Left forelimb (tissue), 1 donor: Measurements from ENCODE around the gene FBN1.

ENCODE experiments used
- DNase-seq: peaks from one replicate; pipeline ENCODE4 v3.0.0-alpha.2; 2018; ENCODE audit warnings: low spot score

Gene FBN1

GRCh38 chr15:48652510-48653076, 7.1 kb upstream of the FBN1 start:
- no peak for DNase-seq

GRCh38 chr15:48650931-48651330, 5.4 kb upstream of the FBN1 start:
- no peak for DNase-seq

- DNase-seq = no peak
Measured at GRCh38 chr15:48647962-48648361, 2.5 kb upstream of the FBN1 start.

DNA sequence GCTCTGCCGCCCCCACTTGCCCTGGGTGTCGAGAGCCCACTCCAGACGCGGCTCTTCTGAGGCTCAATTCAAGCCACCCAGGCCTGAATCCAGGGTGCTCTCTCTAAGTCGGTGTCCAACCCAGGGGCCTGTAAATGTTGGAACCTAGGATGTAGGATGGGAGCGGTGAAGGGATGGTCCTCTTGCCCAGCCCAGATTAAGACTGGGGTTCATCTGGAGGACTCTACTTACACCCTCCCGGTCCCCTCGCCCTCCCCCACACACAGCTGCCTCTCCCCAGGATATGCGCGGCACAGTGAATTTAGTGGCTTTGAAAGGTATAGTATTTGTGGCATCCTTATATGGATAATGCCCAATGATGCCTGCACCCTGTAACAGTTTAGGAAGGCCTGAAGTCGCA, 822 bp upstream of the FBN1 start:
- DNase-seq = no peak

- DNase-seq = peak; percentile 82
Measured at GRCh38 chr15:48644827-48645557, 517 bp downstream of the FBN1 start.

DNA sequence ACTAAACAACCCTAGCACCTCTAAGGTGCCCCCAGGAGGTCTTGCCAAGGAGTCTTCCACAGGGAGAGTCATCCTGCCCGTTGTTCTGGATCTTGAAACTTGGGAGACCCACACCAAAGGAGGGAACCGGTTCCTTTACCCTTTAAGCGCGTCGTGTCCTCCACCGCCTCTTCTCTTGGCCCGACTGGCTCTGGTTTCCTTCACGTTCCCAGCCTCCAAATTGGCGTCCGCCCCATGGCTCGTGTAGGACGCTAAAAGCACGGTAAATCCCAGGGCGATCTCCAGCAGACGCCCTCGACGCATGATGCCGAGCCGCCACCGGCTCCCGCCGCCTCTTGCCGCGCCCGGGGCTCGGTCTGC, 1.1 kb downstream of the FBN1 start:
- peak; percentile 73 for DNase-seq

DNA sequence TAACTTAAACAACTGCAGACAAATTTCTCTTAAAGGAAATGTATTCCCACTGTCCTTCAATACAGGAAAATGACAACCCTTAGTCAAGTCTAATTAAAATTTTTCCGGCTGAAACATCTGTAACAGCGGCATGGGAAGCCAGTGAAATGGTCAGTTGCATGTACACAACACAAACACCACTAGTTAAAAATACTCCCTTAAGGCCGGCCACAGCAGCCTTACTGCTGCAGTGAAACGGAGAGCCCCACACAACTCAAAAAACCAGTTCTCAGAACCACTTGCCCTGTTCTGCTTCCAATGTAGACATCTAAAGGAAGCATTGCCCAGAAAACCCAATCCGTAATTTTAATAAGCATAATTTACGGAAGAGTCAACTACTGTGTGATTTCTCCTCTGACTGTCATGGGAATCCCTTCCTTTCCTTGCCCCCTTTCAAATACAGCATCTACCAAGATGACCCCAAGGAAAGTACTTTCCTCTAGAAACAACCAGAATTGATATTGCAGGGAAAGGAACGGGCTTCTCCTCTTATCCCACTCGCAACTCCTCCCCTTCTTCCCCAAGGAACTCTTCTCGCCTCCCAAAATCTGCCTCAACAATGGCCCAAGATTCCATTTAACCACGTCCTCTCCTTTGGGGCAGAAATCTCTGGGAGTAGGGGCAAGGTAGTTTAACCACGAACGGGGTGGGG, 1.6 kb downstream of the FBN1 start:
- DNase-seq = no peak

- DNase-seq = no peak
Measured at GRCh38 chr15:48643206-48643605, 2.3 kb downstream of the FBN1 start.

DNA sequence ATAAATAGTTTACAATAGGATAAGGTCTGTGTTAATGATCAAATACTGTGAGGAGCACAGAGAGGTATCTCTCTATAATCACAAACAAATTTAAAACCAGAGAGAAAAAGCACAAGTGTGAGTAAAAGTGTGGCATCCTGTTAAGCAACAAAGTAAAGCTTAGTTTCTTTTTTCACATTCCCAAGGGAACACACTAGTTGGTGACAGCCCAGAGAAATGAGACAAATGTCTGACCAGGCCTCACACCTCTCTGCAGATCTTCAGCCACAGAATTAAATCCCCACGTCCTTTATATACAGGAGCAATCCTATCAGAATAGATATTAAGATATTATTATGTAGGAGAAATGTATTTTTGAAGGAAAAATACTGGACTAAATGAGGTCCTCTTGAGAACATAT, 2.7 kb downstream of the FBN1 start:
- DNase-seq = no peak

GRCh38 chr15:48641416-48641815, 4.1 kb downstream of the FBN1 start:
- no peak for DNase-seq

- DNase-seq = no peak
Measured at GRCh38 chr15:48638963-48639362, 6.5 kb downstream of the FBN1 start.

- no peak for DNase-seq
Measured at GRCh38 chr15:48637639-48638038, 7.9 kb downstream of the FBN1 start.

- no peak for DNase-seq
Measured at GRCh38 chr15:48636511-48636910, 9.0 kb downstream of the FBN1 start.

DNA sequence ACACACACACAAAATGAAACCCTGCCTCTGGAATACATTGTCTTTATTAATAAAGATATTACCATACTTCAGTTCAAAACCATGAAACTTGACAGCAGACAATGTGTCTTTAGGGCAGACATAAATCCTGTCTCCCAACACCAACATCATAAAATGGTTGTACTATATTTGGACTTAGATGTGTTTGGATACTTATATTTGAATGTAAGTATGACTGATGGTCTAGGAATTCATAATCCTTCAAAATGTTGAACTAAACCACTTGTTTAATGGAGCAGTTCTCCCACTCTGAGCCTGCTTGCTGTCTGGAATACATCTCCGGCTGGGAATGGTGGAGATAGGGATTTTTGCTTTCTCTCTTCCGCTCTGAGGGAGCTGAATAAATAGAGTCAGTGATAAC, 10.6 kb downstream of the FBN1 start:
- DNase-seq = no peak

- DNase-seq = no peak
Measured at GRCh38 chr15:48634096-48634495, 11.4 kb downstream of the FBN1 start.

DNA sequence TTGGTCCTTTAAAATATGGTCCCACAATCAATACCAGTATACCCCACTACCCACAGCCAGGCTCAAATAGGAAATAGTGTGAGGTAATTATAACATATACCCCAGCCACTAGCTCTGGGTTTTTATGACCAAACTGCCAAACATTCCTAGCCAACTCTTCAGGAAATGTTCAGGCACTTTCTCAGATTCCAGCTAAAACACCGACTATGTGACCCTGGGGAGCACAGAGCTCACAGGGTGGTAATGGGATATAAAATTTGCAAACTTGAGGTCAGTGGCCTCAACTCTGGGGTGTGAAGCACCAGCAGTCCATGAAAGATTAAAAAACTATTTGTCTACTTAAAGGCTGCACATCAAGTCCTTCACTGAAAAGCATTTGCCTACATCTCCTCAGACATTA, 12.9 kb downstream of the FBN1 start:
- no peak for DNase-seq

DNA sequence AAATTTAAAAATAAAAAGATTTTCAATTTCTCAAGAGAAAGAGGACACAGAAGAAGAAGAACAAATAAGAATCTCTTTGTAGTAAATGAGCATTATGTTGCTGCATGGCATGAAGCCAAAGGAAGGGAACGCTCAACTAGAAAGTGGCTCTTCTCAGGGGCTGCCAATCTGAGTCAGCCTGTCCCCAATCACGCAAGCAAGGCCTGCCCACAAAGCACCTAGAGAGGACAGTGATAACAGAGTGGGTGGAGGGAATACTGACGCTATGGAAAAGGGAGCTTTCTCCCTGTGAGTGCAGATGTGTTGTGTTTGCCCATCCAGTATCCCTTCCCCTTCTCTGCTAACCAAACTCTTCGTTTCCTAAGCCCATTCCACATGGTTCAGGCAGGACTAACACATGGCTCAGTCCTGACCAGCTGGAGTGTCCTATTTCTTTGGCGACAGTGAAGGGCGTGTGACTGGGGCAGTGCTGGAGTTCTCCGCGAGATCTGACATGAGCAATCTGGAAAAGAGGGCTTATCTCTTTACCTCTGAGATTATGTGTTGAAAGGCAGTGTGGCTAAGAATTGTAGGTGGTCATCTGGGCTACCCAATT, 14.2 kb downstream of the FBN1 start:
- no peak for DNase-seq

- DNase-seq = no peak
Measured at GRCh38 chr15:48630245-48630644, 15.3 kb downstream of the FBN1 start.

GRCh38 chr15:48628832-48629231, 16.7 kb downstream of the FBN1 start:
- DNase-seq = no peak

DNA sequence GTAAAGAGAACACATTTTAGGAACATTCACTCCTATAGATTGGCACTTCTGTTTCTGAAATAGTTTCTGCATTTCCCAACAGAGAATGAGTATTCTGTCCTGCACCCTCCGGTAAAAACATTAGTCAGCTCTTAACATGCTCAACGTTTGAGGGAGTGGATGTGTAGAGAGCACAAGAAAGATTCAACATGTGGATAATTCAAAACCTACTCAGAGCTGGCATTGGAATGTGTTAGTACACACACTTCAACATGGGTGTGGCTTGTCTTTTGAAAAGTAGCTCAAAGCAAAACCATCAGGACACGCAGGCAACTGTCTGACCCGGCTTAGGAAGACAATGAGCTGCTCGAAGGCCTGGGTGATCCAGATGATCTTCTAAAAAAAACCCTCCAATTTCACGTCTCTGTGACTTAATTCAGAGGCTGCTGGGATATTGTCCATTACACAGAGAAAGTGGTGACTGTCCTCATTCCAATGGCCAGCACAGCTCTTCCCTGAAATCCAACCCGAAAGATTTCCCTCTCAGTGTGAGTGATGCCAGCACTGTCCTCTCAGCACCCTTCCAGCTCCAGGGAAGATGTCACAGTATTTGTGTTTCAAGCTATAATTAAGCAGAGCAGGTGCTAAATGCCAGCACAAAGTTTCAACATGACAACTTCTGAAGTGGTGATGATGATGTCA, 18.1 kb downstream of the FBN1 start:
- DNase-seq = no peak

- no peak for DNase-seq
Measured at GRCh38 chr15:48625126-48625525, 20.4 kb downstream of the FBN1 start.

- no peak for DNase-seq
Measured at GRCh38 chr15:48624700-48625099, 20.8 kb downstream of the FBN1 start.

DNA sequence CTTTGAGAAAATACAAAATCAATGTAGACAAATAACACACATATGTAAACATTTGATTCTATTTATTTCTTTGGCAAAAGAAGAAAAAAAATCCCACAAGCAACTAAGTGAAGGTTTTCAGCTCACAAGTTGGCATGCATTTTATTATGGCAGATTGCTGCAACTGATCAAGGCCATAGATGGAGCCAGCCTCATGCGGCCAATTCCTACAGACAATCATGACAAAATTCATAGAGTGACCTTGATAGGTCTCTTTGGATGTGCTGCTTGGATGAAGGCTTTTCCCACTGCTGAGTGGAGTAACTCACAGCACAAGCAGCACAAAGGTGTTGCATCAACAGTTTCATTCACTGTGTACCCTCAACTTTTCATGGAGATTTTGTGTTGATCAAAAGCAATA, 22.1 kb downstream of the FBN1 start:
- no peak for DNase-seq
